ENCODE measurements around the gene NUMBL. TPM values are rescaled to one million over a fixed set of nuclear protein-coding genes. Genes with fewer than 3 reads are reported as not detected.

NUMBL gene
- total and polyA plus RNA-seq, 9 of the 15 experiments (the other 6 are each of a cell fraction or from before 2014, with no cell fraction given) = 0.39 to 38.6 (median 6.6) TPM

DNA sequence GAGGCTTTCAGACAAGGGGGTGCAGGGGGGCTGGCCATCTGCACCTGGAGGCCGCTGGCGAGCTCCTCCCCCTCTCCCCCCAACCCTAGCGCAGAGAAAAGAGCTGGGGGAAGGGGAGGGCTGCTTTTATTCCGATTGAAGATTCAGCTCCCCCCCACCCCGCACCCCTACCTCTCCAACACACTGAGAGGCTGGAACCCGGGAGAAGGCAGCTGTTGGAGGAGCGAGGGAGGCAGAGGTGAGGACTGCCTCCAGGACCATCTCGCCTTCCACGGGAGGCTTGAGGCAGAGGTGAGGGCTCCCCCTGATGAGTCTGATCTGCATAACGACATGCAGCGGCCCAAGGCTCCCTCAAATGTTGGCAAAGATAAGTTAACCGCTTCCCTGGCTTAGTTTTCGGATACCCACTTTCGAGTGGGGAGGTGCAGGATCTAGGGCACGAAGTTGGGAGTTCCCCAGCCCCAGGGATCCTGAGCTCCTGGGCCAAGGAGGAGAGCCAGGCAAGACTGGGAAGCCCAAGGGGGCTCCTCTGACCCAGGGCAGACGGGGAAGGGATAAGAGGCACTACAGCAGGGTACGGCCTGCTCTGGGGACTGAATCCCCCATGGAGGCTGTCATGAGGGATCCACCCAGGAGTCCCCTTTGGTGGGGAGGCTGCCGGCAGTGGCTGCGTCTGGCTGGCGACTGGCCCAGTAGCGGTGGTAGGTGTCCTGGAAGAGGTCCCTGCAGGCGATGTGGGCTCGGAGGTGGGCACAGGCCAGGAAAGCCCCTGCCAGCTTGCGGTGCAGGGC, 1.2 kb upstream of the NUMBL start (continued):
- TF ChIP-seq NEUROD1 (IDR thresholded peaks at IDR 0.05; ENCODE audit: borderline replicate concordance, low read depth, low read length, partially characterized antibody) (no peak), MAFK (IDR thresholded peaks at IDR 0.05; ENCODE audit: low read length) (no peak), PTRF (tag; IDR thresholded peaks at IDR 0.05) (no peak), ZNF699 (CRISPR knock-in tag; IDR thresholded peaks at IDR 0.05; ENCODE audit: insufficient replicate concordance) (no peak), MYBL2 (IDR thresholded peaks at IDR 0.05; ENCODE audit: low read depth) (no peak), MYBL2 (CRISPR knock-in tag; IDR thresholded peaks at IDR 0.05; ENCODE audit: borderline replicate concordance) (no peak), SREBF2 (CRISPR knock-in tag; IDR thresholded peaks at IDR 0.05) (no peak), E2F3 (CRISPR knock-in tag; IDR thresholded peaks at IDR 0.05) (no peak)
- TF ChIP-seq, protein P1, sequence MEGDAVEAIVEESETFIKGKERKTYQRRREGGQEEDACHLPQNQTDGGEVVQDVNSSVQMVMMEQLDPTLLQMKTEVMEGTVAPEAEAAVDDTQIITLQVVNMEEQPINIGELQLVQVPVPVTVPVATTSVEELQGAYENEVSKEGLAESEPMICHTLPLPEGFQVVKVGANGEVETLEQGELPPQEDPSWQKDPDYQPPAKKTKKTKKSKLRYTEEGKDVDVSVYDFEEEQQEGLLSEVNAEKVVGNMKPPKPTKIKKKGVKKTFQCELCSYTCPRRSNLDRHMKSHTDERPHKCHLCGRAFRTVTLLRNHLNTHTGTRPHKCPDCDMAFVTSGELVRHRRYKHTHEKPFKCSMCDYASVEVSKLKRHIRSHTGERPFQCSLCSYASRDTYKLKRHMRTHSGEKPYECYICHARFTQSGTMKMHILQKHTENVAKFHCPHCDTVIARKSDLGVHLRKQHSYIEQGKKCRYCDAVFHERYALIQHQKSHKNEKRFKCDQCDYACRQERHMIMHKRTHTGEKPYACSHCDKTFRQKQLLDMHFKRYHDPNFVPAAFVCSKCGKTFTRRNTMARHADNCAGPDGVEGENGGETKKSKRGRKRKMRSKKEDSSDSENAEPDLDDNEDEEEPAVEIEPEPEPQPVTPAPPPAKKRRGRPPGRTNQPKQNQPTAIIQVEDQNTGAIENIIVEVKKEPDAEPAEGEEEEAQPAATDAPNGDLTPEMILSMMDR (IDR thresholded peaks at IDR 0.05 in 2 of 3, conservative IDR thresholded peaks at IDR 0.05 in 1 of 3; ENCODE audit: insufficient read depth in 2 of 3, low read depth in 1 of 3, low read length in 3 of 3) = 0 out of 6 replicates have a peak, but pooled peaks of 1 of the 3 experiments have one; percentile 5
- TF ChIP-seq, protein P2, sequence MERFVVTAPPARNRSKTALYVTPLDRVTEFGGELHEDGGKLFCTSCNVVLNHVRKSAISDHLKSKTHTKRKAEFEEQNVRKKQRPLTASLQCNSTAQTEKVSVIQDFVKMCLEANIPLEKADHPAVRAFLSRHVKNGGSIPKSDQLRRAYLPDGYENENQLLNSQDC (CRISPR knock-in tag; IDR thresholded peaks at IDR 0.05) = no peak
- TF ChIP-seq, protein P3, sequence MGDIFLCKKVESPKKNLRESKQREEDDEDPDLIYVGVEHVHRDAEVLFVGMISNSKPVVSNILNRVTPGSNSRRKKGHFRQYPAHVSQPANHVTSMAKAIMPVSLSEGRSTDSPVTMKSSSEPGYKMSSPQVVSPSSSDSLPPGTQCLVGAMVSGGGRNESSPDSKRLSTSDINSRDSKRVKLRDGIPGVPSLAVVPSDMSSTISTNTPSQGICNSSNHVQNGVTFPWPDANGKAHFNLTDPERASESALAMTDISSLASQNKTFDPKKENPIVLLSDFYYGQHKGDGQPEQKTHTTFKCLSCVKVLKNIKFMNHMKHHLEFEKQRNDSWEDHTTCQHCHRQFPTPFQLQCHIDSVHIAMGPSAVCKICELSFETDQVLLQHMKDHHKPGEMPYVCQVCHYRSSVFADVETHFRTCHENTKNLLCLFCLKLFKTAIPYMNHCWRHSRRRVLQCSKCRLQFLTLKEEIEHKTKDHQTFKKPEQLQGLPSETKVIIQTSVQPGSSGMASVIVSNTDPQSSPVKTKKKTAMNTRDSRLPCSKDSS (IDR thresholded peaks at IDR 0.05; ENCODE audit: low read depth, partially characterized antibody) = no peak
- TF ChIP-seq, protein P4, sequence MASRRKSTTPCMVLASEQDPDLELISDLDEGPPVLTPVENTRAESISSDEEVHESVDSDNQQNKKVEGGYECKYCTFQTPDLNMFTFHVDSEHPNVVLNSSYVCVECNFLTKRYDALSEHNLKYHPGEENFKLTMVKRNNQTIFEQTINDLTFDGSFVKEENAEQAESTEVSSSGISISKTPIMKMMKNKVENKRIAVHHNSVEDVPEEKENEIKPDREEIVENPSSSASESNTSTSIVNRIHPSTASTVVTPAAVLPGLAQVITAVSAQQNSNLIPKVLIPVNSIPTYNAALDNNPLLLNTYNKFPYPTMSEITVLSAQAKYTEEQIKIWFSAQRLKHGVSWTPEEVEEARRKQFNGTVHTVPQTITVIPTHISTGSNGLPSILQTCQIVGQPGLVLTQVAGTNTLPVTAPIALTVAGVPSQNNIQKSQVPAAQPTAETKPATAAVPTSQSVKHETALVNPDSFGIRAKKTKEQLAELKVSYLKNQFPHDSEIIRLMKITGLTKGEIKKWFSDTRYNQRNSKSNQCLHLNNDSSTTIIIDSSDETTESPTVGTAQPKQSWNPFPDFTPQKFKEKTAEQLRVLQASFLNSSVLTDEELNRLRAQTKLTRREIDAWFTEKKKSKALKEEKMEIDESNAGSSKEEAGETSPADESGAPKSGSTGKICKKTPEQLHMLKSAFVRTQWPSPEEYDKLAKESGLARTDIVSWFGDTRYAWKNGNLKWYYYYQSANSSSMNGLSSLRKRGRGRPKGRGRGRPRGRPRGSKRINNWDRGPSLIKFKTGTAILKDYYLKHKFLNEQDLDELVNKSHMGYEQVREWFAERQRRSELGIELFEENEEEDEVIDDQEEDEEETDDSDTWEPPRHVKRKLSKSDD (conservative IDR thresholded peaks at IDR 0.05; ENCODE audit: low read length) = no peak
- TF ChIP-seq, protein P5, sequence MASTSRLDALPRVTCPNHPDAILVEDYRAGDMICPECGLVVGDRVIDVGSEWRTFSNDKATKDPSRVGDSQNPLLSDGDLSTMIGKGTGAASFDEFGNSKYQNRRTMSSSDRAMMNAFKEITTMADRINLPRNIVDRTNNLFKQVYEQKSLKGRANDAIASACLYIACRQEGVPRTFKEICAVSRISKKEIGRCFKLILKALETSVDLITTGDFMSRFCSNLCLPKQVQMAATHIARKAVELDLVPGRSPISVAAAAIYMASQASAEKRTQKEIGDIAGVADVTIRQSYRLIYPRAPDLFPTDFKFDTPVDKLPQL (IDR thresholded peaks at IDR 0.05; ENCODE audit: extremely low read depth, insufficient read length) = no peak
- TF ChIP-seq, protein P6, sequence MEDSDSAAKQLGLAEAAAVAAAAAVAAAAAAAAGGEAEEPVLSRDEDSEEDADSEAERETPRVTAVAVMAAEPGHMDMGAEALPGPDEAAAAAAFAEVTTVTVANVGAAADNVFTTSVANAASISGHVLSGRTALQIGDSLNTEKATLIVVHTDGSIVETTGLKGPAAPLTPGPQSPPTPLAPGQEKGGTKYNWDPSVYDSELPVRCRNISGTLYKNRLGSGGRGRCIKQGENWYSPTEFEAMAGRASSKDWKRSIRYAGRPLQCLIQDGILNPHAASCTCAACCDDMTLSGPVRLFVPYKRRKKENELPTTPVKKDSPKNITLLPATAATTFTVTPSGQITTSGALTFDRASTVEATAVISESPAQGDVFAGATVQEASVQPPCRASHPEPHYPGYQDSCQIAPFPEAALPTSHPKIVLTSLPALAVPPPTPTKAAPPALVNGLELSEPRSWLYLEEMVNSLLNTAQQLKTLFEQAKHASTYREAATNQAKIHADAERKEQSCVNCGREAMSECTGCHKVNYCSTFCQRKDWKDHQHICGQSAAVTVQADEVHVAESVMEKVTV (CRISPR knock-in tag; IDR thresholded peaks at IDR 0.05) = no peak
- TF ChIP-seq, protein P7, sequence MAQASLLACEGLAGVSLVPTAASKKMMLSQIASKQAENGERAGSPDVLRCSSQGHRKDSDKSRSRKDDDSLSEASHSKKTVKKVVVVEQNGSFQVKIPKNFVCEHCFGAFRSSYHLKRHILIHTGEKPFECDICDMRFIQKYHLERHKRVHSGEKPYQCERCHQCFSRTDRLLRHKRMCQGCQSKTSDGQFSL (CRISPR knock-in tag; IDR thresholded peaks at IDR 0.05) = peak; percentile 90; the same call in 1 of the 2 replicates
- TF ChIP-seq, protein P7 (tag; IDR thresholded peaks at IDR 0.05) = no peak

Data from K562 (cell line).